HG02642 (cell line): ENCODE data around the gene CRYZL1.

Source experiments
- ATAC-seq: cut with Tn5 transposase; IDR thresholded peaks from one replicate; pipeline ENCODE4 v1.9.1; 2021; ENCODE audit warnings: mild to moderate bottlenecking; ENCODE audit not compliant: unreplicated experiment, poor library complexity

CRYZL1 gene

GRCh38 chr21:33569991-33570390, 71.5 kb downstream of the CRYZL1 start:
- no peak for ATAC-seq

GRCh38 chr21:33568448-33568847, 73.1 kb downstream of the CRYZL1 start:
- no peak for ATAC-seq

GRCh38 chr21:33567914-33568313, 73.6 kb downstream of the CRYZL1 start:
- ATAC-seq, result no peak

- no peak for ATAC-seq
These were observed 75.0 kb downstream of the CRYZL1 start for GRCh38 chr21:33566514-33566913.

GRCh38 chr21:33562389-33562788, 79.2 kb downstream of the CRYZL1 start:
- no peak for ATAC-seq

GRCh38 chr21:33561373-33561772, 80.2 kb downstream of the CRYZL1 start:
- ATAC-seq, result no peak

- no peak for ATAC-seq
These were observed 80.6 kb downstream of the CRYZL1 start for GRCh38 chr21:33560965-33561364.

- ATAC-seq, result no peak
These were observed 81.7 kb downstream of the CRYZL1 start for GRCh38 chr21:33559813-33560212.

GRCh38 chr21:33558777-33559421, 82.6 kb downstream of the CRYZL1 start:
- no peak for ATAC-seq

GRCh38 chr21:33557447-33557846, 84.1 kb downstream of the CRYZL1 start:
- ATAC-seq, result no peak

- ATAC-seq, result no peak
These were observed 86.6 kb downstream of the CRYZL1 start for GRCh38 chr21:33554982-33555344.

GRCh38 chr21:33554236-33554981, 87.1 kb downstream of the CRYZL1 start:
- no peak for ATAC-seq

GRCh38 chr21:33552999-33553598, 88.4 kb downstream of the CRYZL1 start:
- no peak for ATAC-seq

- no peak for ATAC-seq
These were observed 89.2 kb downstream of the CRYZL1 start for GRCh38 chr21:33552093-33552998.

- ATAC-seq, result no peak
These were observed 89.9 kb downstream of the CRYZL1 start for GRCh38 chr21:33551664-33552063.

GRCh38 chr21:33550772-33551660, 90.5 kb downstream of the CRYZL1 start:
- ATAC-seq, result no peak

GRCh38 chr21:33549848-33550771, 91.4 kb downstream of the CRYZL1 start:
- ATAC-seq, result no peak

GRCh38 chr21:33546086-33546485, 95.5 kb downstream of the CRYZL1 start:
- ATAC-seq, result no peak
